ENCODE measurements around the gene SLX4IP. TPM values are rescaled to one million over a fixed set of nuclear protein-coding genes. Genes with fewer than 3 reads are reported as not detected.

The SLX4IP gene
- polyA plus RNA-seq, 3 donors, result 0.76 to 2.5 (median 1.1) TPM

- H3K36me3 Mint-ChIP-seq, result peaks cover 6 to 11% of the 10 kb centered on the region in 2 donors
- H3K27me3 ChIP-seq (ENCODE audit: control insufficient read depth in 2 of 2, insufficient read depth in 2 of 2, low read length in 2 of 2), result no peaks in the 10 kb centered on the region
- H3K27ac ChIP-seq (ENCODE audit: low read depth in 1 of 2, low read length in 2 of 2), result peak overlapping the region; percentile 41 to 59
- peak overlapping the region in 1 of 3 experiments; percentile 56 for H3K4me3 ChIP-seq (replicated peaks in 1 of 3; ENCODE audit: low read depth in 2 of 3, low read length in 3 of 3)
- H3K9me3 Mint-ChIP-seq, result peaks cover 3 to 12% (median 8%) of the 10 kb centered on the region in 7 donors
- TF ChIP-seq CTCF (IDR thresholded peaks at IDR 0.05), result no peak
- peak in 2 of 3 donors; percentile 48 to 72 for DNase-seq
- no peaks in the 10 kb centered on the region for H4K20me1 ChIP-seq (ENCODE audit: insufficient read depth, low read length)
- no peak overlapping the region for H3K9ac ChIP-seq (ENCODE audit: insufficient read depth, low read length, poor library complexity, severe bottlenecking)
- WGBS (ENCODE audit: insufficient coverage), result 56% methylated on average over 3 of the region's 11 CpGs
- H3K4me2 ChIP-seq (replicated peaks; ENCODE audit: extremely low read depth, low read length, poor library complexity, severe bottlenecking), result peak overlapping the region; percentile 62
- no peaks in the 10 kb centered on the region for H3K27me3 Mint-ChIP-seq (ENCODE audit: low read depth in 3 of 3)
- peaks cover 4 to 7% of the 10 kb centered on the region in 2 donors for H3K9me3 ChIP-seq (replicated peaks in 1 of 2; ENCODE audit: control insufficient read depth in 1 of 2, insufficient read depth in 1 of 2, low read length in 2 of 2)
- H3K4me1 Mint-ChIP-seq, result peaks cover 38% of the 10 kb centered on the region
- H2AFZ ChIP-seq (ENCODE audit: insufficient read depth, low read depth, low read length, poor library complexity, severe bottlenecking), result peak overlapping the region; percentile 65
- H3K27ac Mint-ChIP-seq, result peak overlapping the region; percentile 71 to 92 (median 86)
- peaks cover 11% of the 10 kb centered on the region for H3K79me2 ChIP-seq (ENCODE audit: insufficient read depth, low read length)
- no peaks in the 10 kb centered on the region for H3K36me3 ChIP-seq (replicated peaks in 1 of 2; ENCODE audit: control insufficient read depth in 1 of 2, insufficient read depth in 2 of 2, low read length in 2 of 2)
- intact Hi-C loops (cut with micrococcal nuclease), result loop anchor here (5.0 to 10.0 kb wide), 3 partner anchors 37 to 50 kb away; partner anchors contain the start of gene SLX4IP (in 1 of the 2)
- peaks cover 39 to 46% of the 10 kb centered on the region in 2 donors for H3K4me1 ChIP-seq (ENCODE audit: control insufficient read depth in 1 of 2, insufficient read depth in 2 of 2, low read length in 2 of 2)
- H3K4me3 Mint-ChIP-seq, result peak overlapping the region in 1 of 2 donors; percentile 67
Observed at GRCh38 chr20:10474606-10475184, 39.6 kb downstream of the SLX4IP start.

- TF ChIP-seq CTCF (IDR thresholded peaks at IDR 0.05), result no peak
- Mint-ChIP-seq H3K27ac (peak overlapping the region; percentile 18 to 87 (median 81)), H3K4me1 (peaks cover 33% of the 10 kb centered on the region)
Observed at GRCh38 chr20:10475225-10475624, 40.1 kb downstream of the SLX4IP start.

More at GRCh38 chr20:10475225-10475624, 40.1 kb downstream of the SLX4IP start:
- Mint-ChIP-seq H3K36me3 (peaks cover 6% of the 10 kb centered on the region in 2 donors), H3K9me3 (peaks cover 3 to 12% (median 8%) of the 10 kb centered on the region in 7 donors), H3K27me3 (ENCODE audit: low read depth in 3 of 3) (no peaks in the 10 kb centered on the region), H3K4me3 (no peak overlapping the region)
- Histone ChIP-seq H3K9ac (ENCODE audit: insufficient read depth, low read length, poor library complexity, severe bottlenecking) (no peak overlapping the region), H2AFZ (ENCODE audit: insufficient read depth, low read depth, low read length, poor library complexity, severe bottlenecking) (no peak overlapping the region), H3K27ac (ENCODE audit: low read depth in 1 of 2, low read length in 2 of 2) (peak overlapping the region; percentile 41 to 59), H3K9me3 (replicated peaks in 1 of 2; ENCODE audit: control insufficient read depth in 1 of 2, insufficient read depth in 1 of 2, low read length in 2 of 2) (peaks cover 4 to 7% of the 10 kb centered on the region in 2 donors), H3K4me2 (replicated peaks; ENCODE audit: extremely low read depth, low read length, poor library complexity, severe bottlenecking) (peak overlapping the region; percentile 62), H3K79me2 (ENCODE audit: insufficient read depth, low read length) (peaks cover 11% of the 10 kb centered on the region), H3K27me3 (ENCODE audit: control insufficient read depth in 2 of 2, insufficient read depth in 2 of 2, low read length in 2 of 2) (no peaks in the 10 kb centered on the region), H3K4me1 (ENCODE audit: control insufficient read depth in 1 of 2, insufficient read depth in 2 of 2, low read length in 2 of 2) (peaks cover 34 to 41% of the 10 kb centered on the region in 2 donors), H3K4me3 (replicated peaks in 1 of 3; ENCODE audit: low read depth in 2 of 3, low read length in 3 of 3) (peak overlapping the region in 1 of 3 experiments; percentile 56), H3K36me3 (replicated peaks in 1 of 2; ENCODE audit: control insufficient read depth in 1 of 2, insufficient read depth in 2 of 2, low read length in 2 of 2) (no peaks in the 10 kb centered on the region), H4K20me1 (ENCODE audit: insufficient read depth, low read length) (no peaks in the 10 kb centered on the region)
- no CpG with 5 or more reads among the region's 2 CpGs for WGBS (ENCODE audit: insufficient coverage)
- no peak for DNase-seq
- intact Hi-C loops (cut with micrococcal nuclease), result loop anchor here (5.0 to 10.0 kb wide), 2 partner anchors 37 to 50 kb away; no protein-coding TSS in a partner anchor

All from CD14-positive monocyte (primary cell).